ENCODE measurements around the gene UMODL1.

DNA sequence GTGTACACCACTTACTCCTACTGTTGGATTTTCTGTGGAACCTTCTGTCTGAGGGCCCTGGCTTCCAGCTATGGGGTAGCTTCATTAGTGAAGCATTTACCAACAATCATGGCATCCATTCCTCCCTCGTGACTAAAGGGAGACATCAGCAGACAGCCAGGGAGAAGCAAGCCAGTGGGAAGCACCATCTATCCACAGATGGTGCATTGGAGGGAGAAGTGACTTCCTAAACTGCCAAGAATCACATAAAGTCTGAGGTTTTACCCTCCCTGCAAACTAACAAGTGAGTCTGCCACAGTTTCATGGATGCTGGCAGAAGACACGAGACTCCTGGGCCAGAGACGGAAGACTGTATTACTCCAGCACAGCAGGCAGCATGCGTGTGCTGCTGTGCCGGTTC is 31.4 kb downstream of the UMODL1 start:
- TF ChIP-seq, protein P1, sequence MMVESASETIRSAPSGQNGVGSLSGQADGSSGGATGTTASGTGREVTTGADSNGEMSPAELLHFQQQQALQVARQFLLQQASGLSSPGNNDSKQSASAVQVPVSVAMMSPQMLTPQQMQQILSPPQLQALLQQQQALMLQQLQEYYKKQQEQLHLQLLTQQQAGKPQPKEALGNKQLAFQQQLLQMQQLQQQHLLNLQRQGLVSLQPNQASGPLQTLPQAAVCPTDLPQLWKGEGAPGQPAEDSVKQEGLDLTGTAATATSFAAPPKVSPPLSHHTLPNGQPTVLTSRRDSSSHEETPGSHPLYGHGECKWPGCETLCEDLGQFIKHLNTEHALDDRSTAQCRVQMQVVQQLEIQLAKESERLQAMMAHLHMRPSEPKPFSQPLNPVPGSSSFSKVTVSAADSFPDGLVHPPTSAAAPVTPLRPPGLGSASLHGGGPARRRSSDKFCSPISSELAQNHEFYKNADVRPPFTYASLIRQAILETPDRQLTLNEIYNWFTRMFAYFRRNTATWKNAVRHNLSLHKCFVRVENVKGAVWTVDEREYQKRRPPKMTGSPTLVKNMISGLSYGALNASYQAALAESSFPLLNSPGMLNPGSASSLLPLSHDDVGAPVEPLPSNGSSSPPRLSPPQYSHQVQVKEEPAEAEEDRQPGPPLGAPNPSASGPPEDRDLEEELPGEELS (CRISPR knock-in tag; IDR thresholded peaks at IDR 0.05), result no peak
- TF ChIP-seq EP300 (IDR thresholded peaks at IDR 0.05; ENCODE audit: low read depth in 2 of 2, low read length in 2 of 2) (no peak), EP300 (CRISPR knock-in tag; IDR thresholded peaks at IDR 0.05; ENCODE audit: borderline replicate concordance) (no peak), POLR2AphosphoS5 (IDR thresholded peaks at IDR 0.05; ENCODE audit: low read depth, low read length) (no peak), GATAD1 (CRISPR knock-in tag; IDR thresholded peaks at IDR 0.05) (no peak), NBN (conservative IDR thresholded peaks at IDR 0.05) (no peak)
